GM18867 (cell line): ENCODE measurements around the gene TNFRSF18.

ENCODE experiments used
- ATAC-seq: cut with Tn5 transposase; IDR thresholded peaks from one replicate; pipeline ENCODE4 v1.9.1; 2021; ENCODE audit warnings: mild to moderate bottlenecking, moderate library complexity; ENCODE audit not compliant: unreplicated experiment

TNFRSF18 gene

GRCh38 chr1:1167841-1168450, 38.4 kb downstream of the TNFRSF18 start:
- no peak for ATAC-seq

GRCh38 chr1:1167398-1167821, 39.0 kb downstream of the TNFRSF18 start:
- no peak for ATAC-seq

DNA sequence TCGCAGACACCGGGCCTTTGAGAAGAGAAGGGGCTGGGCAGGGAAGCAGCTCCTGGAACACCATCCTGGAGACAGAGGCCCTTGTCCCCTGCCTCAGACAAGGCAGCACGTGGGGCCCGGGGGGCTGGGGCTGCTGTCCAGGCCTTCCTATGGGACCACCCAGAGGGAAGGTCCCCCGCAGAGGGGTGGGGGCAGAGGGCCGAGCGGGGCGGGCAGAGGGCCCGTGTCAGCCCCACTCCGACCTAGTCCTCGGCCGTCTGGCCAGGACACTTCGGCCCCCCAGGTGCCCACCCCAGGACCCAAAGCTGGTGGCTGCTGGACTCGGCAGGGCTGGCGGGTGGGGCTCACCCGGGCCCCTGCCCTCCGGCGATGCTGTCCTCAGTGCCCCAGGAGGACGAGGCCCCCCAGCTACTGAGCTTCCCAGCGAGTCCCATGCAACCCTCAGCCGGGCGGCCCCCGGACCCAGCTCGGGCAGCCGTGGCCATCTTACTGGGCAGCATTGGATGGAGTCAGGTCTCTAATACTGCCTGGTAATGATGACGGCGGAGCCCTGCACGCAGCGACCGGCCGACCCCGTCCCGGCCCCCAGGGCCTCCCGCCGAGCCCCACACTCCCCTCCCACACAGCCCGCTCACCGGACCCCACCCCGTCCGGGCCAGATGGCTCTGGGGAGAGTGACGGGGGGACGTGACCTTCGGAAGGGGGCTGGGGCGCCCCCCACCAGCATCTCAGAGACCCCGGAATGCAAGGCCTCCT, 39.6 kb downstream of the TNFRSF18 start:
- no peak for ATAC-seq

DNA sequence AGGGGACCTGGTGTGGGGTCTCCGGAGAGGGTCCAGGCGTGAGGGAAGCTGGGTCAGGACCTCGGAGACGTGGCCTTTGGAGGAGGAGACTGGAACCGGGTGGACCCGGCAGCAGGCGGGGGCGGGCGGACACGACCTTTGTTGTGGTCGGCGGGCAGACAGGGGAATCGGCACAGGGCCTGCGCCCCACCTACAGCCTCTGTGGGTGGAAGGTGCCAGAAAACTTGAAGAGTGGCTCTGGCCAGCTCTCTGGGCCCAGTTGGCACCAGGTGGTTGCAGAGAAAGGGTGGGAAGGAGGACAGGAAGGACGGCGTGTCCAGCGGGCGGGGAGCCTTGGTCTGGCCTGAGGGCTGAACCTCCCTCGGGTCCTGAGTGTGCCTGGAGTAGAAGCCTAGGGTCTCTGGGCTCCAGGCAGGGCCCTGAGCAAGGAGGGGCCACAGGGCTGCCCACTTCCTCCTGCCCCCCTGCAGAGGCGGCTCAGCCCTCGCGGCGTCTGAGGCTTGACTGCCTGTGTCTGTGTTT, 40.4 kb downstream of the TNFRSF18 start:
- ATAC-seq: no peak

DNA sequence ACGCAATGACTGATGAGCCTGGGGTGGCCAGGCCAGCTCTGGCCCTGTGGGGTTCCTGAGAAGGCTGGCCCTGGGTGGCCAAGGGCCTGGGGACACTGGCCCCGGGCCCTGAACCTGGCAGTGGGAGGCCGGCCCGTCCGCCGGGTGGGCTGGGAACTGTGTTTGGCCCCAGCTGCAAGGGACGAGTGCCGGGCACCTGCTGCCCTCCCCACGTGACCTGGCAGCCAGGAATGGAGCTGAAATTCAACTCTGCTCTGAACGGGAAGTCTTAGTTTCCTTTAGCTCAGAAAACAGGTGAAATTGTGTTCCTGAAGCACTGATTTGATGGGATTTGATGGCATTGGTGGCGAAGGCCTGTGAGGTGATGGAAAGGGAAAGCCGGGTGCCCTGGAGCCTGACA, 40.9 kb downstream of the TNFRSF18 start:
- ATAC-seq: no peak

- ATAC-seq: no peak
These were observed 41.5 kb downstream of the TNFRSF18 start for GRCh38 chr1:1164701-1165451.

DNA sequence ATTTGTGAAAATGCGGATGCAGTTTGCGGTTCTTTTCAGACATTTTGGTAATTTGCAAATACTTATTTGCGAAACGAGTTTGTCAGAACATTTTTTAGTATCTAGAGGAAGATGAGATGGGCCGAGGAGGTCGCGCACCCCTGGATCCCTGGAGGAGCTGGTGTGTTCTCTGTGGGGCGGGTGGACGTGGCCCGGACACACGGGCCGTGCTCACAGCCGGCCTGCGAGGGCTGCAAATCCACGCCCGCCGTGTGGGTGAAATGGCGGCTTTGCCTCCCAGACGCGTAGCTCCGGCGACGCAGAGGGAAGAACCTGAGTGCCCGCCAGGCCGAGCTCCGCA, 42.1 kb downstream of the TNFRSF18 start:
- ATAC-seq: no peak

- no peak for ATAC-seq
These were observed 42.8 kb downstream of the TNFRSF18 start for GRCh38 chr1:1163538-1164070.

DNA sequence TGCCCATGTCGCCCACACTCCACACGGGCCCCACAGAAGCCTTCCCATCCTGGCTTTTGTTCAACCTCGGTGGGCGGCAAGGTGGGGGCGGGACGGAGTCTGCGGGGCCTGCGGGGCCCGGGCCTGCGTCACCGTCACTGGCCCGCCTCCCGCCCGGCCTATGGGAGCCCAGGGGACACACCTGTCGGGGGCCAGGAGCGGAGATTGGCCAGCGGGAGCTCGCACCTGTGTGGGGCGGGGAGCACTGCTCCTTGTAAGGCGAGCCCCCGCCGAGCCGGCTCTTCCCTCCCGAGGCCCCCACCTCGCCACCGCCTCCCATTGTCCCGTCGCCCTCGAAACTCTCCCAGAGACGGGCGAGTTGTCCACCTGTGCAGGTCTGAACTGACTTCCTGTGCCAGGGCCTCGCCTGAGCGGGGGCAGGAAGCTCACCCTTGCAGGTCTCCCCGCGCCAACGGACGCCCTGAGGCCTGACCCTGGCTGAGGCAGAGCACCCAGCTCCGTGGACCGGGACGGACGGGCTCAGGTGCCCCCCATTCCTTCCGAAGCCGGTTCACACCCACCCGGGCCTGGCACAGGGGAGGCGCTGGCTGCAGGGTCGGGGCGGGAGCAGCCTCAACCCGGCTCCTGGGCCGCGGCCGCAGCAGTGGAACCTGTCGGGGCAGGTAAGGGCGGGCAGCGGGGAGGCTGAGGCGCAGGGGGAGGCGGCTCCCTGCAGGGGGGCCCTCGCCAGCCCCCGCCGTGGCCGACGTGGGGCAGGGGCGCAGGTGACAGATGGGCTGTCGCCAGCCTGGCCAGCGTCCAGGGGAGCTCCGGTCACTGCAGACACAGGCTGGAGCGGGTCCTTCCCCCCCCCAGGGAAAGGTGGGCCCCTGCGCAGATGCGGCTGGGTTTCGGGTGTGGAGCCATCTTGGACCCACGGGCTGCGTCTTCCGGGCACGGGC, 43.5 kb downstream of the TNFRSF18 start:
- ATAC-seq: no peak

DNA sequence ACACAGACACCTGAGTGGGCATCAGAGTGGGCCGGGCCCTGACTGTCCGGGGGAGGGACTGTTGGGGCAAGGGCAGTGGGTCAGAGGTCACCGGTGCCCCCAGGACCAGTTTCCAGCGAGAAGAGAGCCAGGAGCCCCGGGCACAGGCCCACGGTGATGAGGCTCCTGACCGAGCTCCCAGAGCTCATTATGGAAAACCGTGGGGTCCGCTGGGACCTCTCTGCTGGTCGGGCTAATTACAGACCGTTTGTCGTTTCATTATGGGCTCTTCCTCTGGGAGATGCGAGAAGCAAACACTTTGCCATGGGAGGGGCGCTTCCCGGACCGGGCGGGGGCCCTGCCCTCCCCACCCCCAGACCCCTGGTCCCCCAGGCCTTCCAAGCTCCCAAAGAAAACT, 44.7 kb downstream of the TNFRSF18 start:
- no peak for ATAC-seq

- ATAC-seq: no peak
These were observed 45.2 kb downstream of the TNFRSF18 start for GRCh38 chr1:1161078-1161682.

DNA sequence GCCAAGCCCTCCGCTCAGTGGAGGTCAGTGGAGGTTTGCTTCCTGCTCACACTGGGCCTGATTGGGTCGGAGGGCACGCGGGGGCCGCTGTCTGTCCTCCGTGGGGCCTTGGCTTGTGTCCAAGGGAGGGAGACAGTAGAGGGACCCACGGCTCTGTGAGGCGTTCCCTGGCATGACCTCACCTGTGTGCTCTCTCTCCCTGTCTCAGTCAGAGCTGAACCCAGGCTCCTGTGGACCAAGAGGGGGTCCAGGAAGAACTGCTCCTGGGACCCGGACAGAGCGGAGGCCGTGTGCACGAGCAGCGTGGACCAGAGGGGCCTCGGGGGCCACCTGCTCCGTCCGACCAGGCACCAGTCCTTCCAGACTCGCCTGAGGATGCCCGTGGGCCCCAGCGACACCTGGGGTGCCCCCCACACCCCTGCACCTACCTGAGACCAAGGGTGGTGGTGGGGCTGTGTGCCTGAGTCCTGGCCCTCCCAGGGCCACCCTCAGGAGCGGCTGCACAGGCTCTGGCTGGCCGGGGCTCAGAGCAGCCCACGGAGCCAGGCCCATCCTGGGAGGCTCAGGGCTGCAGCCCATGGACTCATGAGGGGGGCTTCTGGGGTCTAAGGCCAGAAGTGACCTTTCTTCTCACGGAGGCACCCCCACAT, 46.0 kb downstream of the TNFRSF18 start:
- no peak for ATAC-seq

DNA sequence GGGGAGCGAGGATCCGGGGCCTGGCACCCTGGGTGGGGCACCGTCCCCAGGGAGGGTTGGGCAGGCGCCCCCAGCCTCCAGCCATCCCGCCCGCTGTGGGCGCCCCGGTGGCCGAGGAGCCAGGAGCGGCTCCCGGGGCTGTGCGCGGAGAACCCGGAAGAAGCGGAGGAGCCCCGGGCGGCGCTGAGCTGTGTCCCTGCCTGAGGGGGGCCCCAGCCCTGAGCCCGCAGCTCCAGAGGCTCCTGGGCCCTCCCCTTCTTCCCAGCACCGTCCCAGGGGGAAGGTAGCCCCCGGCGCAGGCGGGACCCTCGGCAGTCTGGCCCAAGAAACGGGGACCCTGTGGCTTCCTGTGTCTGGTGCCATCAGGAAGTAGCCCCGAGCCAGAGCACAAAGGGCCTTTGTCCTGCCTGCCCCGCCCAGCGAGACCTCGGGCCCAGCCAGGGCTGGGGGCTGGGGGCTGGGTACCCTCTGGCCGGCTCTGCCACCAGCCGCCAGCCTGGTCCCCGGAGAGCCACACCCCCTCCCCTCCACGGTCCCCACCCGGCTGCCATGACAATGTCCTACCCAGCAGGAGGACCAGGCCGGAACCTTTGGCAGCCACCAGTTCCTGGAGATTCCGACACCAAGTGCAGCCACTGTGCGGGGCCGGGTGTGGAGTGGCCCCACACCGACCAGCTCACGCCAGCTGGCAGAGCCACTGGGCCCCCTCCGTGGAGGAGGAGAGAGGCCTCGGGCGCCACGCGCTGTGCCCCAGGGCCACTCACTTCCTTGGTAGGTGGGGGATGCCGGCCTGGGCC, 48.3 kb downstream of the TNFRSF18 start:
- ATAC-seq: no peak

- no peak for ATAC-seq
These were observed 48.9 kb downstream of the TNFRSF18 start for GRCh38 chr1:1157426-1157913.

DNA sequence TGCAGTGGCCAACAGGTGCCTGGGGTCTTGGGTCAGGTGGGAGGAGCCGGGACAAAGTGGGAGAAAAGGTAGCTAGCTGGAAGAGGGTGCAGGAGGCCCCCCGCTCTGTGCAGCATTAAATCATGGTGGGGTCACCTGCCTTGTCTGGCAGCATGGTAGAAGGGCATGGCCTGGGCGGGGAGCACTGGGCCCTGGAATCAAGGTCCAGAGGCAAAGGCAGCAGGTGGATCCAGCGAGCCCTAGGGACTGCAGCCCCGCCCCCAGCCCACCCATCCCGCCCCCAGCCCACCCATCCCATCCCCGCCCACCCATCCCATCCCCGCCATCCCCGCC, 49.4 kb downstream of the TNFRSF18 start:
- ATAC-seq: no peak

DNA sequence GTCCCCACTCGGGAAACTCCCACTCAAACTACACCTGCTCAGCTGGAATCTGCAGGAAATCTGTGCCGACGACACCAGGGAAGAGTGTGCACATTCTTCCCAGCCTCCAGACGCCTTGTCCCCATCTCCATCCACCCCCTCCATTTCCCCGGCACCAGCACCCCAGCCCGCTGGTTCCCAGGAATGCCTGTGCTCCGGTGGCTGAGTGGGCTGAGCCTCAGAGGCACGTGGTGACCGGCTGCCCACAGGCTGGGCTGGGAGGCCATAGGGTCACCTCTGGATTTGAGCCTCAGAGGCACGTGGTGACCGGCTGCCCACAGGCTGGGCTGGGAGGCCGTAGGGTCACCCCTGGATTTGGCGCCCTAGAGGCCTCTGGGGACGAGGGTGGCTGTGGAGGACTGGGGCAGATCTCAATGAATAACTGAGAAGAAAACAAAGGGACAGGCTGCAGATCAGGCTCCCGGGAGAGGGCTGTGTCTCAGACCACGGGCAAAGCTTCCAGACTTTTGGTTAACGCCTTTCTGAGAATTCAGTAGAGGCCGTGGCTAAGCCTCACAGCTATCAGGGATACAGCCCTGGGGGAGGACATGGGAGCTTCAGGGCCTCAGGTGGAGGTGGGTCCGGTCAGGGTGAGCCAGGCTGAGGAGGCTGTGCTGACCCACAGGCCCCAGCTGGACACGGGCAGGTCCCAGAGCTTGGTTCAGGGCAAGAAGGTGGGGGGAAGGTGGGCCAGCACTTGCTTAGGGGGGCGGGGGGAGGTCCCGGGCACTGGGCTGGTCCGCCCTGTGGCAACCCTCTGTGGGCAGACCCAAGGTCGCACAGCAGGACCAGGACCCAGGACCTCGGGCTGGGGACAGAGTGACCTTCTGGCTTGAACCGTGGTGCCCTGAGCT, 50.0 kb downstream of the TNFRSF18 start:
- no peak for ATAC-seq

- ATAC-seq: no peak
These were observed 51.1 kb downstream of the TNFRSF18 start for GRCh38 chr1:1155258-1155657.

DNA sequence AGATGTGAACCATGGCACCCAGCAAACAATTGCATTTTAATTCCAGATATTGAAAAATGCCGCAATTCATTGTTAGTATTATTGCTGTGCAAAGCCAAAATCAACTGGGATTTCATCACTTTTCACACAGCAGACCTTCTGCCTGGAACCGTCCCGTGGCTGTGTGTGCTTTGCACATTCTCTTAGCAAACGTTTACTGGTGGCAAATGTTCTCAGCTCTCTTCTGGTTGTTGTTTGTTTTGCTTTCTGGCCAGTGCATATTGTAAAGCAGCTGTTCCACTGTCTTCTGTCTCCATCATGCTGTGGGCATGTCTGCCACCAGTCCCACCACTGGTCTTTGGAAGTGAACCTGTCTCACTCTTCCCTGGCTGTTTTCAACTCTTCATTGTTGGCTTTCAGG, 52.5 kb downstream of the TNFRSF18 start:
- no peak for ATAC-seq
